Measurements from ENCODE around the gene FTCDNL1. TPM values are rescaled to one million over a fixed set of nuclear protein-coding genes. Genes with fewer than 3 reads are reported as not detected.
A peak's percentile ranks its signal among the peaks of the same experiment; 100 is the strongest.

Gene FTCDNL1
- total and polyA plus RNA-seq, 2 of the 13 experiments (the other 11 are each of a cell fraction or from before 2014, with no cell fraction given) = 0.98 to 1.4 TPM

DNA sequence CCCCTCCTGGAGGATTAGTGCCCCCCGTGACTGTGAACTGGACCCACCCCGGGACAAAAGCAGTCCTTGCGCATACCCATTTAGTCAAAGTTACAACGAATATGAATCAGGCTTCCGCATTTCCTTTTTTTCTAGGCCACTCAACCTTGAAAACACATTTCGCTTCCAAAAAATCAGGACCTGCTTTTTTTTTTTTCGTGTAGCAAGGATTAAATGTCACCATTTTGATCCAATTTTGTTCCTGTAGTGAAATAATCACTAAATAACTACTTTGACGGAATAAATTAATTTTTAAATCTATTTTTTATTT, 464 bp upstream of the FTCDNL1 start:
- ATAC-seq (no peak), FAIRE-seq (no peak), DNase-seq (ENCODE audit: low spot score) (no peak)
- TF ChIP-seq, protein P1, sequence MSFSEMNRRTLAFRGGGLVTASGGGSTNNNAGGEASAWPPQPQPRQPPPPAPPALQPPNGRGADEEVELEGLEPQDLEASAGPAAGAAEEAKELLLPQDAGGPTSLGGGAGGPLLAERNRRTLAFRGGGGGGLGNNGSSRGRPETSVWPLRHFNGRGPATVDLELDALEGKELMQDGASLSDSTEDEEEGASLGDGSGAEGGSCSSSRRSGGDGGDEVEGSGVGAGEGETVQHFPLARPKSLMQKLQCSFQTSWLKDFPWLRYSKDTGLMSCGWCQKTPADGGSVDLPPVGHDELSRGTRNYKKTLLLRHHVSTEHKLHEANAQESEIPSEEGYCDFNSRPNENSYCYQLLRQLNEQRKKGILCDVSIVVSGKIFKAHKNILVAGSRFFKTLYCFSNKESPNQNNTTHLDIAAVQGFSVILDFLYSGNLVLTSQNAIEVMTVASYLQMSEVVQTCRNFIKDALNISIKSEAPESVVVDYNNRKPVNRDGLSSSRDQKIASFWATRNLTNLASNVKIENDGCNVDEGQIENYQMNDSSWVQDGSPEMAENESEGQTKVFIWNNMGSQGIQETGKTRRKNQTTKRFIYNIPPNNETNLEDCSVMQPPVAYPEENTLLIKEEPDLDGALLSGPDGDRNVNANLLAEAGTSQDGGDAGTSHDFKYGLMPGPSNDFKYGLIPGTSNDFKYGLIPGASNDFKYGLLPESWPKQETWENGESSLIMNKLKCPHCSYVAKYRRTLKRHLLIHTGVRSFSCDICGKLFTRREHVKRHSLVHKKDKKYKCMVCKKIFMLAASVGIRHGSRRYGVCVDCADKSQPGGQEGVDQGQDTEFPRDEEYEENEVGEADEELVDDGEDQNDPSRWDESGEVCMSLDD (CRISPR knock-in tag; IDR thresholded peaks at IDR 0.05; ENCODE audit: borderline replicate concordance) = no peak
- TF ChIP-seq PHB2 (IDR thresholded peaks at IDR 0.05; ENCODE audit: partially characterized antibody) (no peak), ZNF841 (CRISPR knock-in tag; IDR thresholded peaks at IDR 0.05; ENCODE audit: borderline replicate concordance) (0 out of 2 replicates have a peak, but pooled peaks have one; percentile 18), STAT5B (CRISPR knock-in tag; IDR thresholded peaks at IDR 0.05) (no peak), AGO2 (optimal IDR thresholded peaks at IDR 0.05; ENCODE audit: low read depth, low read length) (no peak), ZNF780A (CRISPR knock-in tag; IDR thresholded peaks at IDR 0.05) (0 out of 2 replicates have a peak, but pooled peaks have one; percentile 8), MTF2 (CRISPR knock-in tag; IDR thresholded peaks at IDR 0.05; ENCODE audit: borderline replicate concordance) (0 out of 2 replicates have a peak, but pooled peaks have one; percentile 43)
- TF ChIP-seq, protein P2, sequence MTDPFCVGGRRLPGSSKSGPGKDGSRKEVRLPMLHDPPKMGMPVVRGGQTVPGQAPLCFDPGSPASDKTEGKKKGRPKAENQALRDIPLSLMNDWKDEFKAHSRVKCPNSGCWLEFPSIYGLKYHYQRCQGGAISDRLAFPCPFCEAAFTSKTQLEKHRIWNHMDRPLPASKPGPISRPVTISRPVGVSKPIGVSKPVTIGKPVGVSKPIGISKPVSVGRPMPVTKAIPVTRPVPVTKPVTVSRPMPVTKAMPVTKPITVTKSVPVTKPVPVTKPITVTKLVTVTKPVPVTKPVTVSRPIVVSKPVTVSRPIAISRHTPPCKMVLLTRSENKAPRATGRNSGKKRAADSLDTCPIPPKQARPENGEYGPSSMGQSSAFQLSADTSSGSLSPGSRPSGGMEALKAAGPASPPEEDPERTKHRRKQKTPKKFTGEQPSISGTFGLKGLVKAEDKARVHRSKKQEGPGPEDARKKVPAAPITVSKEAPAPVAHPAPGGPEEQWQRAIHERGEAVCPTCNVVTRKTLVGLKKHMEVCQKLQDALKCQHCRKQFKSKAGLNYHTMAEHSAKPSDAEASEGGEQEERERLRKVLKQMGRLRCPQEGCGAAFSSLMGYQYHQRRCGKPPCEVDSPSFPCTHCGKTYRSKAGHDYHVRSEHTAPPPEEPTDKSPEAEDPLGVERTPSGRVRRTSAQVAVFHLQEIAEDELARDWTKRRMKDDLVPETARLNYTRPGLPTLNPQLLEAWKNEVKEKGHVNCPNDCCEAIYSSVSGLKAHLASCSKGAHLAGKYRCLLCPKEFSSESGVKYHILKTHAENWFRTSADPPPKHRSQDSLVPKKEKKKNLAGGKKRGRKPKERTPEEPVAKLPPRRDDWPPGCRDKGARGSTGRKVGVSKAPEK (CRISPR knock-in tag; IDR thresholded peaks at IDR 0.05; ENCODE audit: borderline replicate concordance) = 0 out of 2 replicates have a peak, but pooled peaks have one; percentile 14
- TF ChIP-seq, protein P3, sequence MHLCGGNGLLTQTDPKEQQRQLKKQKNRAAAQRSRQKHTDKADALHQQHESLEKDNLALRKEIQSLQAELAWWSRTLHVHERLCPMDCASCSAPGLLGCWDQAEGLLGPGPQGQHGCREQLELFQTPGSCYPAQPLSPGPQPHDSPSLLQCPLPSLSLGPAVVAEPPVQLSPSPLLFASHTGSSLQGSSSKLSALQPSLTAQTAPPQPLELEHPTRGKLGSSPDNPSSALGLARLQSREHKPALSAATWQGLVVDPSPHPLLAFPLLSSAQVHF (CRISPR knock-in tag; IDR thresholded peaks at IDR 0.05) = 0 out of 2 replicates have a peak, but pooled peaks have one; percentile 7
- in situ Hi-C loops (cut with HindIII; ENCODE audit: extremely low pct_ligation_motif_present, low pct_unique_long_range_greater_than_20kb) = no loop called here
- H3K4me2 ChIP-seq (ENCODE audit: low read depth, low read length) = peak overlapping the region; percentile 97
- peaks cover 0 to 11% of the 10 kb centered on the region in 2 experiments; a peak in 1 of 5 replicates for H3K27me3 ChIP-seq (ENCODE audit: control insufficient read depth in 1 of 2, insufficient read depth in 2 of 2, low read length in 2 of 2)
- H3K27ac ChIP-seq (ENCODE audit: extremely low read length, insufficient read depth, low read length) = peak overlapping the region; percentile 29
- intact Hi-C loops (cut with micrococcal nuclease; ENCODE audit: unreplicated experiment) = loop anchor here (2.0 kb wide), 1 partner anchor 89 kb away; no protein-coding TSS in a partner anchor
- POLR2A ChIA-PET = no interaction called here
- H4K20me1 ChIP-seq (ENCODE audit: insufficient read depth, low read length) = no peaks in the 10 kb centered on the region
- peak overlapping the region; percentile 51 for H2AFZ ChIP-seq (ENCODE audit: low read length)
- WGBS (ENCODE audit: low lambda C conversion rate) = 42% methylated on average over 8 of the region's 8 CpGs
- CTCF ChIA-PET (ENCODE audit: low intra/inter-chr PET ratio, low total read pairs) = interaction anchor here (0.8 to 1.0 kb wide), 2 partner anchors 10 to 89 kb away, joined by 3 read pairs; no protein-coding TSS in a partner anchor
- H3K9me3 ChIP-seq (ENCODE audit: low read length) = no peaks in the 10 kb centered on the region
- H3K36me3 ChIP-seq (replicated peaks in 1 of 2; ENCODE audit: control insufficient read depth in 1 of 2, insufficient read depth in 2 of 2, low read length in 2 of 2) = no peaks in the 10 kb centered on the region
- peaks cover 15% of the 10 kb centered on the region for H3K4me1 ChIP-seq (ENCODE audit: insufficient read depth, low read length)
- no TSS peak for BruUV-seq (replicated peaks)
- H3K4me3 ChIP-seq (replicated peaks in 1 of 3; ENCODE audit: insufficient read depth in 1 of 3, low read depth in 2 of 3, low read length in 3 of 3) = peak overlapping the region; percentile 68 to 84 (median 75)
- H3K9ac ChIP-seq (ENCODE audit: insufficient read depth, low read depth, low read length) = peak overlapping the region; percentile 45; the same call in 1 of the 2 replicates
- no peaks in the 10 kb centered on the region for H3K79me2 ChIP-seq (ENCODE audit: insufficient read depth, low read length)
